GM23338 (cell line): ENCODE measurements around the gene VIPAS39. TPM values are rescaled to one million over a fixed set of nuclear protein-coding genes. Genes with fewer than 3 reads are reported as not detected.

Experiments
- ATAC-seq: fragments of 200-7000 bp; cut with Tn5 transposase; 3 replicates; pipeline ENCODE4 v1.9.1; 2020
- DNase-seq: peaks from one replicate; pipeline ENCODE4 v3.0.0-alpha.2; 2015; ENCODE audit warnings: low spot score
- H2AFZ ChIP-seq: fragments of 200-600 bp; sonication (generic); 2 replicates; pipeline ENCODE4 v1.8.0; 2016; ENCODE audit warnings: antibody characterized with exemption, mild to moderate bottlenecking, moderate library complexity
- H3F3A ChIP-seq: fragments of 200-600 bp; sonication (generic); replicated peaks from 2 replicates; pipeline ENCODE4 v1.8.0; 2017; ENCODE audit warnings: antibody characterized with exemption, mixed run types, low read depth
- H3K27ac ChIP-seq: fragments of 200-600 bp; sonication (generic); 2 replicates; pipeline ENCODE4 v1.6.1; 2016; ENCODE audit warnings: low read depth
- H3K27me3 ChIP-seq: fragments of 200-600 bp; sonication (generic); 2 replicates; pipeline ENCODE4 v1.8.0; 2016; ENCODE audit warnings: mild to moderate bottlenecking, mixed run types, moderate library complexity; ENCODE audit not compliant: insufficient read depth
- H3K36me3 ChIP-seq: fragments of 200-600 bp; sonication (generic); 2 replicates; pipeline ENCODE4 v1.8.0; 2016; ENCODE audit warnings: mild to moderate bottlenecking; ENCODE audit not compliant: insufficient read depth
- H3K4me1 ChIP-seq: fragments of 200-600 bp; sonication (generic); 2 replicates; pipeline ENCODE4 v1.8.0; 2016; ENCODE audit warnings: mild to moderate bottlenecking, moderate library complexity; ENCODE audit not compliant: insufficient read depth
- H3K4me2 ChIP-seq: fragments of 200-600 bp; sonication (generic); 2 replicates; pipeline ENCODE4 v1.7.1; 2017; ENCODE audit warnings: mixed run types
- H3K4me3 ChIP-seq: fragments of 200-600 bp; sonication (generic); 2 replicates; pipeline ENCODE4 v1.6.1; 2016; ENCODE audit warnings: mixed run types
- H3K79me2 ChIP-seq: fragments of 200-600 bp; sonication (generic); replicated peaks from 2 replicates; pipeline ENCODE4 v1.8.0; 2017; ENCODE audit warnings: mild to moderate bottlenecking; ENCODE audit not compliant: insufficient read depth
- H3K9me2 ChIP-seq: fragments of 200-600 bp; sonication (generic); 2 replicates; pipeline ENCODE4 v1.8.0; 2017; ENCODE audit not compliant: insufficient read depth
- H4K20me1 ChIP-seq: fragments of 200-600 bp; sonication (generic); replicated peaks from 2 replicates; pipeline ENCODE4 v1.8.0; 2017; ENCODE audit warnings: mild to moderate bottlenecking; ENCODE audit not compliant: insufficient read depth
- H3K27ac Mint-ChIP-seq: 2 replicates; pipeline ENCODE4 v1.8.0; 2020; ENCODE audit warnings: inconsistent platforms, mild to moderate bottlenecking, moderate library complexity, mixed read lengths
- H3K27me3 Mint-ChIP-seq: 3 replicates; pipeline ENCODE4 v1.8.0; 2022; ENCODE audit warnings: low read depth, mild to moderate bottlenecking, moderate library complexity, mixed read lengths, inconsistent platforms; ENCODE audit not compliant: insufficient read depth, poor library complexity
- H3K36me3 Mint-ChIP-seq: 3 replicates; pipeline ENCODE4 v1.8.0; 2021; ENCODE audit warnings: low read depth, mild to moderate bottlenecking, inconsistent platforms, moderate library complexity, mixed read lengths
- H3K4me1 Mint-ChIP-seq: 3 replicates; pipeline ENCODE4 v1.8.0; 2020; ENCODE audit warnings: mild to moderate bottlenecking, inconsistent platforms, mixed read lengths
- H3K4me3 Mint-ChIP-seq: 3 replicates; pipeline ENCODE4 v1.8.0; 2021; ENCODE audit warnings: moderate library complexity, mild to moderate bottlenecking, inconsistent platforms, mixed read lengths
- H3K9me3 Mint-ChIP-seq: 3 replicates; pipeline ENCODE4 v1.8.0; 2020; ENCODE audit warnings: moderate library complexity, mild to moderate bottlenecking, inconsistent platforms, mixed read lengths
- CREB1 ChIP-seq: fragments of 250-450 bp; sonication (Bioruptor Pico); IDR thresholded peaks from 2 replicates; pipeline ENCODE4 v1.5.0; 2020; ENCODE audit warnings: low read depth, mild to moderate bottlenecking, moderate library complexity
- ETS1 ChIP-seq: IDR thresholded peaks from 2 replicates; pipeline ENCODE4 v1.6.1; 2016; ENCODE audit warnings: antibody characterized with exemption
- EZH2 ChIP-seq: fragments of 200-600 bp; sonication (generic); IDR thresholded peaks from one replicate; pipeline ENCODE4 v1.8.0; 2017; ENCODE audit warnings: antibody characterized with exemption, mild to moderate bottlenecking, low read depth; ENCODE audit not compliant: unreplicated experiment
- EZH2phosphoT487 ChIP-seq: fragments of 200-600 bp; sonication (generic); IDR thresholded peaks from one replicate; pipeline ENCODE4 v1.8.1; 2018; ENCODE audit warnings: antibody characterized with exemption; ENCODE audit not compliant: unreplicated experiment
- NANOG ChIP-seq: IDR thresholded peaks from 2 replicates; pipeline ENCODE4 v1.6.1; 2016; ENCODE audit warnings: antibody characterized with exemption, borderline replicate concordance
- POLR2AphosphoS5 ChIP-seq: IDR thresholded peaks from 2 replicates; pipeline ENCODE4 v1.6.1; 2016; ENCODE audit warnings: antibody characterized with exemption, low read depth
- REST ChIP-seq: IDR thresholded peaks from one replicate; pipeline ENCODE4 v1.6.1; 2018; ENCODE audit warnings: antibody characterized with exemption; ENCODE audit not compliant: unreplicated experiment
- STAT1 ChIP-seq: IDR thresholded peaks from one replicate; pipeline ENCODE4 v1.6.1; 2016; ENCODE audit warnings: antibody characterized with exemption; ENCODE audit not compliant: unreplicated experiment
- ZNF114 ChIP-seq: fragments of 250-450 bp; sonication (Bioruptor Pico); IDR thresholded peaks from 2 replicates; pipeline ENCODE4 v1.5.0; 2020; ENCODE audit warnings: mild to moderate bottlenecking, moderate library complexity
- ZNF331 ChIP-seq: fragments of 250-450 bp; sonication (Bioruptor Pico); IDR thresholded peaks from 2 replicates; pipeline ENCODE4 v1.5.0; 2020; ENCODE audit warnings: low read depth, mild to moderate bottlenecking, moderate library complexity
- polyA plus RNA-seq: library from polyadenylated mRNA; unstranded; fragments of >200 nt; fragmentation: Nextera tagmentation; extraction: Ambion mirVana; gene quantifications from 2 replicates; pipeline ENCODE4 v1.2.1, GENCODE V29; 2016
- total RNA-seq: library from RNA; depleted of rRNA; stranded (reverse); fragments of >200 nt; shearing (Covaris generic); gene quantifications from 2 replicates; pipeline ENCODE4 v1.2.3, GENCODE V29; 2014

VIPAS39 gene
- total and polyA plus RNA-seq, 2 experiments from 2014 or later = 9.4 to 21.8 TPM

- TF ChIP-seq POLR2AphosphoS5 (no peak), EZH2 (peak; percentile 63)
- Histone ChIP-seq H2AFZ (peak overlapping the region; percentile 97), H3K4me3 (peak overlapping the region; percentile 69), H3K4me2 (peak overlapping the region; percentile 85), H3K27ac (no peak overlapping the region), H3K36me3 (no peaks in the 10 kb centered on the region; the same call in 1 of the 2 replicates), H3K4me1 (0 out of 2 replicates have a peak, but pooled peaks cover 5% of the 10 kb centered on the region), H3F3A (no peaks in the 10 kb centered on the region), H3K27me3 (peaks cover 53% of the 10 kb centered on the region), H4K20me1 (no peaks in the 10 kb centered on the region), H3K79me2 (no peaks in the 10 kb centered on the region), H3K9me2 (no peaks in the 10 kb centered on the region)
- Mint-ChIP-seq H3K36me3 (peaks cover 4% of the 10 kb centered on the region; the same call in 1 of the 3 replicates), H3K27ac (no peak overlapping the region), H3K4me1 (peaks cover 5% of the 10 kb centered on the region; the same call in 2 of the 3 replicates), H3K27me3 (peaks cover 51% of the 10 kb centered on the region), H3K9me3 (peaks cover 6% of the 10 kb centered on the region; the same call in 2 of the 3 replicates), H3K4me3 (peak overlapping the region; percentile 71)
- ATAC-seq = peak; percentile 63
- DNase-seq = peak; percentile 62
Observed at GRCh38 chr14:77498984-77499527, 41.7 kb upstream of the VIPAS39 start.

- Histone ChIP-seq H3K27ac (no peak within 1 kb of the TSS), H3K4me1 (0 out of 2 replicates have a peak, but pooled peaks cover 5% of the 10 kb centered on the region), H3K9me2 (no peaks in the 10 kb centered on the region), H4K20me1 (no peaks in the 10 kb centered on the region), H3K79me2 (no peaks in the 10 kb centered on the region), H3F3A (no peaks in the 10 kb centered on the region), H3K4me2 (peak within 1 kb of the TSS; percentile 85), H3K36me3 (no peaks in the 10 kb centered on the region; the same call in 1 of the 2 replicates), H3K4me3 (peak within 1 kb of the TSS; percentile 69), H2AFZ (peak within 1 kb of the TSS; percentile 97), H3K27me3 (peaks cover 53% of the 10 kb centered on the region)
- peaks cover 5% of the 10 kb centered on the region; the same call in 2 of the 3 replicates for H3K9me3 Mint-ChIP-seq
- H3K4me3 Mint-ChIP-seq = peak within 1 kb of the TSS; percentile 71
- TF ChIP-seq EZH2 (peak; percentile 55), STAT1 (no peak)
- peak; percentile 78 for DNase-seq
- H3K27ac Mint-ChIP-seq = no peak within 1 kb of the TSS
- H3K4me1 Mint-ChIP-seq = peaks cover 5% of the 10 kb centered on the region; the same call in 2 of the 3 replicates
- H3K27me3 Mint-ChIP-seq = peaks cover 51% of the 10 kb centered on the region
- peak; percentile 85 for ATAC-seq
- peaks cover 3% of the 10 kb centered on the region; the same call in 1 of the 3 replicates for H3K36me3 Mint-ChIP-seq
Observed at GRCh38 chr14:77498120-77498979, 40.9 kb upstream of the VIPAS39 start, which contains the start of gene ISM2. TSS of gene ISM2 (minus strand) at chr14:77498816. CDS start at chr14:77498793, 23 bp downstream.

- Histone ChIP-seq H3K9me2 (no peaks in the 10 kb centered on the region), H3K4me1 (0 out of 2 replicates have a peak, but pooled peaks cover 5% of the 10 kb centered on the region), H4K20me1 (no peaks in the 10 kb centered on the region), H3K79me2 (no peaks in the 10 kb centered on the region), H2AFZ (no peak overlapping the region), H3K4me2 (no peak overlapping the region), H3K27me3 (peaks cover 43% of the 10 kb centered on the region), H3K27ac (no peak overlapping the region), H3K36me3 (no peaks in the 10 kb centered on the region; the same call in 1 of the 2 replicates), H3K4me3 (no peak overlapping the region), H3F3A (no peaks in the 10 kb centered on the region)
- Mint-ChIP-seq H3K36me3 (no peaks in the 10 kb centered on the region), H3K27ac (no peak overlapping the region), H3K4me1 (peaks cover 5% of the 10 kb centered on the region; the same call in 2 of the 3 replicates), H3K27me3 (peaks cover 39% of the 10 kb centered on the region), H3K9me3 (no peaks in the 10 kb centered on the region; the same call in 2 of the 3 replicates), H3K4me3 (no peak overlapping the region)
- DNase-seq (no peak), ATAC-seq (no peak)
- no peak for TF ChIP-seq STAT1
- TF ChIP-seq ETS1 = no peak
- TF ChIP-seq NANOG = no peak
- TF ChIP-seq REST = no peak
- TF ChIP-seq EZH2phosphoT487 = no peak
- no peak for TF ChIP-seq ZNF331 (CRISPR knock-in tag)
- TF ChIP-seq ZNF114 (CRISPR knock-in tag) = no peak
- TF ChIP-seq CREB1 (CRISPR knock-in tag) = no peak
- no peak for TF ChIP-seq EZH2
Observed at GRCh38 chr14:77495334-77495733, 37.9 kb upstream of the VIPAS39 start.
